Coronary artery (tissue), 2 donors: Measurements from ENCODE around the gene WDR18.
"Not testable (repeated sequence)": the region's sequence is repeated elsewhere in the genome, so short reads cannot be mapped to it uniquely, and the experiment has no call there.

Experiments
- DNase-seq: peaks from one replicate; pipeline ENCODE4 v3.0.0-alpha.2; 2017; ENCODE audit warnings: low spot score
- H3K27ac ChIP-seq, 2 donors: fragments of 200-600 bp; sonication (generic); one replicate each; pipeline ENCODE4 v1.5.1; 2016 to 2019
- H3K4me3 ChIP-seq: fragments of 200-600 bp; sonication (generic); 2 replicates; pipeline ENCODE4 v1.5.1; 2016; ENCODE audit warnings: mild to moderate bottlenecking, moderate library complexity
- CTCF ChIP-seq: fragments of 200-600 bp; sonication (generic); IDR thresholded peaks from one replicate; pipeline ENCODE4 v1.5.1; 2019; ENCODE audit warnings: antibody characterized with exemption

The WDR18 gene

GRCh38 chr19:955803-956765, 28.1 kb upstream of the WDR18 start:
- TF ChIP-seq CTCF: no peak
- no peak for DNase-seq
- H3K4me3 ChIP-seq: no peak overlapping the region
- no peak overlapping the region for H3K27ac ChIP-seq

DNA sequence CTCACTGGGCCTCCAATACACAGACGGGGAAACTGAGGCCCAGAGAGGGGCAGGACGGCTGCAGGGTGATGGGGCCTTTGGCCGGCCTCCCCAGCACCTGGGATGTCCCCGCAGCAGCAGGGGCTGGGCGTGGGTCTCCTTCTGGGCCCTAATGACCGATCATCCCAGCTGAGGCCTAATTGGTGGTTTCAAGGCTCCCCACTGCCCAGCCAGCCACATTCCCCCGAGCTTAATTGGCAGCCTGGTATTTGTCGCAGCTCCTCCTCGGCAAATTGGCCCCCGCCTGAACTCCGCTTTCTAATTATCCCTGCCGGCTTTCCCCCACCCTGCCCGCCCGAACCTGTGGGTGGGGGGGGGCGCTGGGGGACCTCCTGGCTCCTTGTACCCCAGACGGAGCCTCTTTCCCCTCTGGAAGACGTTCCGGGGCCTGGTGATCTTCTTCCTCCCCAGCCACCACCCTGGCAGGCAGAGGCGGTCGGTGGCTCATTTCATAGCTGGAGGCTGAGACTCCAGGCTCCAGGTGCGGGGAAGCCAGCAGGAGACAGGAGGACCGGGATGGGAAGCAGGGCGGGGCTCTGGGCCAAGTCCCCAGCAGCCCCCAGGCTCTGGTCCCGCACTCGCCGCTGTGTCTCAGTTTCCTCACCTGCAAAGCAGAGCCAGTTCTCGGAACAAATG, 27.2 kb upstream of the WDR18 start:
- Histone ChIP-seq H3K4me3 (no peak overlapping the region), H3K27ac (no peak overlapping the region)
- no peak for TF ChIP-seq CTCF
- DNase-seq: no peak

DNA sequence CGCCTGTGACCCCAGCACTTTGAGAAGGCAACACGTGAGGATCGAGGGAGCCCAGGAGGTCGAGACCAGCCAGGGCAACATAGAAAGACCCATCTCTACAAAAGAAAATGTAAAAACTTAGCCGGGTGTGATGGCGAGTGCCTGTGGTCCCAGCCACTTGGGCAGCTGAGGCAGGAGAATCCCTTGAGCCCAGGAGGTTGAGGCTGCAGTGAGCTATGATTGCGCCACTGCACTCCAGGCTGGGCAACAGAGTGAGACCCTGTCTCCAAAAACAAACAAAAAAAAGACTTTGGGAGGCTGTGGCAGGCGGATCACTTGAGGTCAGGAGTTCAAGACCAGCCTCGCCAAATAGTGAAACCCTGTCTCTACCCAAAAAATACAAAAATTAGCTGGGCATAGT, 26.6 kb upstream of the WDR18 start:
- not testable (repeated sequence) for H3K27ac ChIP-seq, H3K4me3 ChIP-seq, DNase-seq

- TF ChIP-seq CTCF: no peak
- DNase-seq: no peak
- Histone ChIP-seq H3K27ac (no peak overlapping the region), H3K4me3 (no peak overlapping the region)
Observed at GRCh38 chr19:958967-959855, 24.9 kb upstream of the WDR18 start.

- H3K27ac ChIP-seq: no peak overlapping the region
- no peak for DNase-seq
- H3K4me3 ChIP-seq: no peak overlapping the region
- TF ChIP-seq CTCF: no peak
Observed at GRCh38 chr19:960020-960419, 24.1 kb upstream of the WDR18 start.

DNA sequence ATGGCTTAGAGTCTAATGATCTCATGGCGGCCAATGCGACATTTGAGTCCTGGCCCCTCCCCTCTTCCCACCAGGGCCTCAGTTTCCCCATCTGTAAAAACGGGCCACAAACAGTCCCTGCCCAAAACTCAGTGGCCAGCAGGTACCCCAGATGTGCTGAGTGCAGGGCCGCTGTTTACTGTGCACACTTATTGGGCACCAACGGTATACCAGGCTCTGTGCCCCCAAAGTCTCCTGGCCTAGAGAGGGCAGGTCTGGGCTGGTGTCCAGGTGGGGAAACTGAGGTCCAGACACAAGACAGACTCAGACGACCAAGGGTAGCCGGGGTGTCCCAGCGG, 23.6 kb upstream of the WDR18 start:
- no peak for DNase-seq
- Histone ChIP-seq H3K27ac (no peak overlapping the region), H3K4me3 (no peak overlapping the region)
- TF ChIP-seq CTCF: no peak
